Transverse colon (tissue), 4 donors: Measurements from ENCODE around the gene LSM14A. TPM values are rescaled to one million over a fixed set of nuclear protein-coding genes. Genes with fewer than 3 reads are reported as not detected.
"Not testable (repeated sequence)": the region's sequence is repeated elsewhere in the genome, so short reads cannot be mapped to it uniquely, and the experiment has no call there.

Experiments used
- DNase-seq: peaks from one replicate; pipeline ENCODE4 v3.0.0-alpha.2; 2019
- H3K27ac ChIP-seq, 4 donors: fragments of 200-600 bp; sonication (generic); 2 replicates each; pipeline ENCODE4 v1.5.1; 2016 to 2018; ENCODE audit warnings: inconsistent platforms in 4 of 4
- H3K27me3 ChIP-seq: fragments of 200-600 bp; sonication (generic); 2 replicates; pipeline ENCODE4 v1.5.1; 2017; ENCODE audit warnings: inconsistent platforms
- H3K36me3 ChIP-seq, 4 donors: fragments of 200-600 bp; sonication (generic); 2 replicates each; pipeline ENCODE4 v1.5.1; 2017 to 2019; ENCODE audit warnings: inconsistent platforms in 4 of 4
- H3K4me1 ChIP-seq, 4 donors: fragments of 200-600 bp; sonication (generic); 2 replicates each; pipeline ENCODE4 v1.5.1; 2017 to 2020; ENCODE audit warnings: inconsistent platforms in 4 of 4
- H3K4me3 ChIP-seq, 4 donors: fragments of 200-600 bp; sonication (generic); 1 replicate in 1 of 4; 2 replicates in 3 of 4; pipeline versions ENCODE4 v1.5.1 to v1.6.1; 2017 to 2019; ENCODE audit warnings: inconsistent platforms in 4 of 4
- H3K9me3 ChIP-seq, 2 donors: fragments of 200-600 bp; sonication (generic); 2 replicates each; pipeline ENCODE4 v1.5.1; 2017 to 2019; ENCODE audit warnings: inconsistent platforms in 2 of 2
- CTCF ChIP-seq, 5 experiments: fragments of 200-600 bp in 3 of 5; fragments of 450-650 bp in 2 of 5; sonication (generic) in 3 of 5; IDR thresholded peaks; 1 replicate in 2 of 5; 2 replicates in 3 of 5; pipeline ENCODE4 v1.5.1; 2016 to 2017; ENCODE audit warnings: antibody characterized with exemption in 5 of 5, inconsistent platforms in 3 of 5, mild to moderate bottlenecking in 2 of 5, moderate library complexity in 1 of 5
- EP300 ChIP-seq: sonication (generic); formaldehyde crosslinking; IDR thresholded peaks from one replicate; pipeline ENCODE4 v1.6.1; 2017; ENCODE audit warnings: antibody characterized with exemption, low read depth
- POLR2A ChIP-seq: fragments of 450-650 bp; IDR thresholded peaks from one replicate; pipeline ENCODE4 v1.6.1; 2016; ENCODE audit warnings: antibody characterized with exemption, mild to moderate bottlenecking, moderate library complexity
- POLR2AphosphoS5 ChIP-seq, 3 donors: sonication (generic); formaldehyde crosslinking; IDR thresholded peaks; one replicate each; pipeline ENCODE4 v1.6.1; 2016; ENCODE audit warnings: antibody characterized with exemption in 3 of 3
- WGBS, 2 donors: methylation state at CpG; one replicate each; pipeline ENCODE4 v1.1.5; 2018; ENCODE audit warnings: low coverage in 1 of 2; 5-methylcytosine and 5-hydroxymethylcytosine counted together
- in situ Hi-C, 4 donors: fragments of 200-750 bp; cut with MboI; loops; one replicate each; pipeline versions ENCODE4 v1.15.0 to v1.15.1; 2017; ENCODE audit warnings: low sequenced_read_pairs in 3 of 4, low pct_ligation_motif_present in 1 of 4, low pct_unique_long_range_greater_than_20kb in 1 of 4
- intact Hi-C: fragments of 100-400 bp; cut with DNase I; formaldehyde crosslinking; loops from one replicate; pipeline ENCODE4 v1.15.1; 2023; ENCODE audit warnings: low total_unique reads
- total RNA-seq, 4 donors: library from RNA; depleted of rRNA; stranded (reverse); fragments of >200 nt; gene quantifications; one replicate each; pipeline ENCODE4 v1.1.0, GENCODE V29; 2016

The LSM14A gene
- total RNA-seq, 4 donors from 2014 or later: 88.4 to 211 (median 119) TPM

DNA sequence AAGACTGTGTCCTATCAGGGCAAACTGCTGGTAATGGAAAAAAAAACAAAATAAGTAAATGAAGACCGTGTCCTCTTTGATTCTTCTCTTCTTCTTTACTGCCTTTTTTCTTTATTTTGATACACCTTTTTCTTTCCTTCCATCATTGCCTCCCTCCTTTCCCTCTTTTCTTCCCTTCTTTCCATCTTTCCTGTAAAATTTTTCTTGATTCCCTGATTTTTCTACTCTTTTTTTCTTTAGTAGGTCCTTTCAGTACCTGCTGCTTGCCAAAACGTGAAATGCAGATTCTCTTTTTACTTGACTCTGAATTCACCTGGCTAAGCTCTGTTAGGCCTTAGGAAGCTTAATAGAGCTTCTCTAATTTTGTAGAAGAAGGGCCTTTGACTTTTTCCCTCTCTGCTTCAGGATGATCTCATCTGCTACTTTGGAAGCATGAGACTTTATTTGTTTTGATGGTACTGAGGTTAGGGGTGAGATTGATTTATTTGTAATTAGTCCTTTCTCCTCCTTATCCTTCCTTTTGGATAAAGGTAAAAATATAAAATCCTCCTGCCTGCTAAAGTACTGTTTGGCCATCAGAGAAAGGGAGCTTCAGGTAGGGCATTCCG lies 19.2 kb downstream of the LSM14A start:
- H3K9me3 ChIP-seq: no peaks in the 10 kb centered on the region
- H3K27ac ChIP-seq: no peak overlapping the region
- intact Hi-C loops: no loop called here
- TF ChIP-seq POLR2AphosphoS5 (IDR thresholded peaks at IDR 0.05): no peak
- TF ChIP-seq EP300: no peak
- TF ChIP-seq POLR2A: no peak
- no peak for TF ChIP-seq CTCF (IDR thresholded peaks at IDR 0.05)
- no peak overlapping the region for H3K4me3 ChIP-seq
- in situ Hi-C loops: no loop called here
- 75 to 86% methylated on average over 3 of the region's 3 CpGs for WGBS, 2 donors
- H3K4me1 ChIP-seq: peaks cover 2 to 51% (median 15%) of the 10 kb centered on the region in 4 donors
- peaks cover 0 to 21% (median 10%) of the 10 kb centered on the region in 4 donors for H3K36me3 ChIP-seq
- no peak for DNase-seq
- H3K27me3 ChIP-seq: no peaks in the 10 kb centered on the region

DNA sequence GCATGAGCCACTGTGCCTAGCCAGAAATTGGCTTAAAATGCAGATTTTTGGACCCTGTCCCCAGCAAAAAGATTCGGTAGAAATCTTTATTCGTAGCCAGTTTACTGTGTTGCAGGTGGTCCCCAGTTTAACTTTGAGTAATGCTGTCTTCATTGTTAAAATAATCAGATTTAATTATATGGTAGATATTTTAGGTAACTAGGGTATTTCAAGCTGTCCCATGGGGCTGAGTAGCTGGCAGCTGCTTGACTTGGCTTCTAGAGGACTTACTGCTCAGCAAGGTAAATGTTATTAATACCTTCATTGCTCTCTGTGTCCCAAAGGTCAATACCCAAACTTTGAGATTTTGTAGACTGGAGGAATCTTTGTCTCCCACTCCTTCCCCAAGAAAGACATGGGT lies 21.1 kb downstream of the LSM14A start:
- Histone ChIP-seq H3K36me3 (peaks cover 0 to 40% (median 19%) of the 10 kb centered on the region in 4 donors), H3K27ac (no peak overlapping the region), H3K27me3 (no peaks in the 10 kb centered on the region), H3K4me3 (no peak overlapping the region), H3K9me3 (no peaks in the 10 kb centered on the region), H3K4me1 (peaks cover 0 to 38% (median 10%) of the 10 kb centered on the region in 4 donors)
- no peak for DNase-seq
- TF ChIP-seq POLR2A: no peak
- no peak for TF ChIP-seq CTCF (IDR thresholded peaks at IDR 0.05)
- no peak for TF ChIP-seq POLR2AphosphoS5 (IDR thresholded peaks at IDR 0.05)
- no peak for TF ChIP-seq EP300
- in situ Hi-C loops: no loop called here
- intact Hi-C loops: no loop called here
- WGBS, 2 donors: 75 to 96% methylated on average over 2 of the region's 2 CpGs

- DNase-seq: no peak
- intact Hi-C loops (no loop called here), in situ Hi-C loops (no loop called here)
- no peak for TF ChIP-seq POLR2A
- TF ChIP-seq EP300: no peak
- no peak for TF ChIP-seq CTCF (IDR thresholded peaks at IDR 0.05)
- TF ChIP-seq POLR2AphosphoS5 (IDR thresholded peaks at IDR 0.05): no peak
- H3K4me3 ChIP-seq: no peak overlapping the region
- H3K9me3 ChIP-seq: no peaks in the 10 kb centered on the region
- H3K27me3 ChIP-seq: no peaks in the 10 kb centered on the region
- no peak overlapping the region for H3K27ac ChIP-seq
- peaks cover 0 to 45% (median 21%) of the 10 kb centered on the region in 4 donors for H3K36me3 ChIP-seq
- peaks cover 0 to 33% (median 8%) of the 10 kb centered on the region in 4 donors for H3K4me1 ChIP-seq
- WGBS, 2 donors: 84 to 100% methylated on average over 1 to 4 of the region's 4 CpGs
These were observed 21.6 kb downstream of the LSM14A start for GRCh38 chr19:34193876-34194275.

DNA sequence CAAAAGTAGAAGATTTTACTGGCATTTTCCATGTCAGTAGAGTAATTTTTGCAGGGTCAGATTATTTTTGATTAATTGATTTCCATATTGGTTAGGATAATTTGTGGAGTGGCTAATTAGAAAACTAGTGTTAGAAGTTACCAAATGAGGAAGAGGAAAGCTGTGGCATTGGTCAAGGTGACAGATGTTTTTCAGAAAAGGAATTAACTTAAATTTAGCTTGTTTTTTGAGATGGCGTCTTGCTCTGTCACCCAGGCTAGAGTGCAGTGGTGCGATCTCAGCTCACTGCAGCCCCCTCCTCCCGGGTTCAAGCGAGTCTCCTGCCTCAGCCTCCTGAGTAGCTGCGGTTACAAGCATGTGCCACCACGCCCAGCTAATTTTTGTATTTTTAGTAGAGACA lies 28.8 kb downstream of the LSM14A start:
- Histone ChIP-seq H3K27ac (no peak overlapping the region), H3K9me3 (no peaks in the 10 kb centered on the region), H3K4me1 (no peaks in the 10 kb centered on the region), H3K27me3 (no peaks in the 10 kb centered on the region), H3K4me3 (no peak overlapping the region), H3K36me3 (peaks cover 0 to 54% (median 20%) of the 10 kb centered on the region in 4 donors)
- TF ChIP-seq EP300 (no peak), POLR2AphosphoS5 (IDR thresholded peaks at IDR 0.05) (no peak), POLR2A (no peak), CTCF (IDR thresholded peaks at IDR 0.05) (no peak)
- in situ Hi-C loops: no loop called here
- intact Hi-C loops: no loop called here
- WGBS, 2 donors: 85 to 97% methylated on average over 6 of the region's 6 CpGs
- DNase-seq: no peak

- WGBS, 2 donors: 94 to 100% methylated on average over 2 to 7 of the region's 7 CpGs
- H3K27ac ChIP-seq, DNase-seq, H3K4me3 ChIP-seq, H3K27me3 ChIP-seq, intact Hi-C loops, H3K9me3 ChIP-seq, in situ Hi-C loops, H3K4me1 ChIP-seq: not testable (repeated sequence)
- H3K36me3 ChIP-seq: peaks cover 0 to 33% (median 5%) of the 10 kb centered on the region in 4 donors
These were observed 33.0 kb downstream of the LSM14A start for GRCh38 chr19:34205324-34205723.
